Upper lobe of left lung (tissue), 4 donors: ENCODE results near the gene PLCG2.

Source experiments
- EP300 ChIP-seq, 4 donors: sonication (generic); formaldehyde crosslinking; IDR thresholded peaks; one replicate each; pipeline ENCODE4 v1.5.1; 2017; ENCODE audit warnings: antibody characterized with exemption in 4 of 4, control low read depth in 2 of 4
- POLR2A ChIP-seq, 4 donors: fragments of 450-650 bp; IDR thresholded peaks; one replicate each; pipeline ENCODE4 v1.5.1; 2016 to 2017; ENCODE audit warnings: antibody characterized with exemption in 4 of 4, mild to moderate bottlenecking in 2 of 4
- POLR2AphosphoS5 ChIP-seq, 2 donors: sonication (generic); formaldehyde crosslinking; IDR thresholded peaks; one replicate each; pipeline ENCODE4 v1.5.1; 2017; ENCODE audit warnings: antibody characterized with exemption in 2 of 2
- TF ChIP-seq, protein P1 (sequence below), 6 experiments: fragments of 450-650 bp in 4 of 6; fragments of 200-600 bp in 2 of 6; sonication (generic) in 2 of 6; IDR thresholded peaks; one replicate each; pipeline ENCODE4 v1.5.1; 2016 to 2019; ENCODE audit warnings: antibody characterized with exemption in 6 of 6

DNA sequence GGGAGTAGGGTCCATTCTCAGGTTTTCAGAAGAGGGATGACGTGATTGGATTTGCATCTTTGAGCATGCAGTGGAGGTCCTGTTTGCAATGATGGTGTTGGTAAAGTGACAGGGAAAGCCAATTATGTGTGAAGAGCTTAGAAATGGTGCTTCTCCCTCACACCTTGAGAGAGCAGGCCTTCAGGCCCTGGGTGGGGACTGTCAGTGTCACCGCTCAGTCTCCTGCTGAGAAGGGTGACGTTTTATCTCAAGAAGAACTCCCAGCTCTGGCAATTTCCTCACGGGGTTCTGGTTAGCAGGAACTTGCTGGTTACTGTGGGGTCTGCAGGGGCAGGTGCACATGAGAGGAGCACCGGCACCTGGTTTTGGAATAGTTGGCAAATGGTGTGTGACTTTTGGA lies 11.2 kb downstream of the PLCG2 start:
- TF ChIP-seq, protein P1, sequence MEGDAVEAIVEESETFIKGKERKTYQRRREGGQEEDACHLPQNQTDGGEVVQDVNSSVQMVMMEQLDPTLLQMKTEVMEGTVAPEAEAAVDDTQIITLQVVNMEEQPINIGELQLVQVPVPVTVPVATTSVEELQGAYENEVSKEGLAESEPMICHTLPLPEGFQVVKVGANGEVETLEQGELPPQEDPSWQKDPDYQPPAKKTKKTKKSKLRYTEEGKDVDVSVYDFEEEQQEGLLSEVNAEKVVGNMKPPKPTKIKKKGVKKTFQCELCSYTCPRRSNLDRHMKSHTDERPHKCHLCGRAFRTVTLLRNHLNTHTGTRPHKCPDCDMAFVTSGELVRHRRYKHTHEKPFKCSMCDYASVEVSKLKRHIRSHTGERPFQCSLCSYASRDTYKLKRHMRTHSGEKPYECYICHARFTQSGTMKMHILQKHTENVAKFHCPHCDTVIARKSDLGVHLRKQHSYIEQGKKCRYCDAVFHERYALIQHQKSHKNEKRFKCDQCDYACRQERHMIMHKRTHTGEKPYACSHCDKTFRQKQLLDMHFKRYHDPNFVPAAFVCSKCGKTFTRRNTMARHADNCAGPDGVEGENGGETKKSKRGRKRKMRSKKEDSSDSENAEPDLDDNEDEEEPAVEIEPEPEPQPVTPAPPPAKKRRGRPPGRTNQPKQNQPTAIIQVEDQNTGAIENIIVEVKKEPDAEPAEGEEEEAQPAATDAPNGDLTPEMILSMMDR (IDR thresholded peaks at IDR 0.05): no peak
- TF ChIP-seq POLR2A (IDR thresholded peaks at IDR 0.05) (no peak), EP300 (IDR thresholded peaks at IDR 0.05) (no peak), POLR2AphosphoS5 (IDR thresholded peaks at IDR 0.05) (no peak)
